GM18907 (cell line): ENCODE measurements around the gene FASN.

Experiments
- ATAC-seq: cut with Tn5 transposase; IDR thresholded peaks from one replicate; pipeline ENCODE4 v1.9.1; 2021; ENCODE audit warnings: mild to moderate bottlenecking, moderate library complexity; ENCODE audit not compliant: unreplicated experiment

The FASN gene

GRCh38 chr17:82089723-82090548 is 8.1 kb downstream of the FASN start:
- no peak for ATAC-seq

- ATAC-seq: no peak
Measured at GRCh38 chr17:82088838-82089722, 9.0 kb downstream of the FASN start.

- ATAC-seq: no peak
Measured at GRCh38 chr17:82087961-82088837, 9.8 kb downstream of the FASN start.

- no peak for ATAC-seq
Measured at GRCh38 chr17:82086941-82087906, 10.8 kb downstream of the FASN start.

- no peak for ATAC-seq
Measured at GRCh38 chr17:82085931-82086764, 11.9 kb downstream of the FASN start.

- ATAC-seq: no peak
Measured at GRCh38 chr17:82085031-82085861, 12.8 kb downstream of the FASN start.

GRCh38 chr17:82084373-82085030 is 13.5 kb downstream of the FASN start:
- ATAC-seq: no peak

GRCh38 chr17:82083533-82084359 is 14.3 kb downstream of the FASN start:
- no peak for ATAC-seq

GRCh38 chr17:82083009-82083408 is 15.0 kb downstream of the FASN start:
- ATAC-seq: no peak

GRCh38 chr17:82082456-82082855 is 15.6 kb downstream of the FASN start:
- no peak for ATAC-seq

- no peak for ATAC-seq
Measured at GRCh38 chr17:82081966-82082365, 16.1 kb downstream of the FASN start.

- no peak for ATAC-seq
Measured at GRCh38 chr17:82081546-82081945, 16.5 kb downstream of the FASN start.

- ATAC-seq: no peak
Measured at GRCh38 chr17:82080789-82081464, 17.1 kb downstream of the FASN start.

GRCh38 chr17:82080048-82080788 is 17.8 kb downstream of the FASN start:
- no peak for ATAC-seq

- no peak for ATAC-seq
Measured at GRCh38 chr17:82079001-82079677, 18.9 kb downstream of the FASN start.
